GM19023 (cell line): ENCODE measurements around the gene LPCAT4.
"Not testable (repeated sequence)": the region's sequence is repeated elsewhere in the genome, so short reads cannot be mapped to it uniquely, and the experiment has no call there.

Experiments
- ATAC-seq: cut with Tn5 transposase; IDR thresholded peaks from one replicate; pipeline ENCODE4 v1.9.1; 2021; ENCODE audit warnings: mild to moderate bottlenecking, moderate library complexity; ENCODE audit not compliant: unreplicated experiment

Gene LPCAT4

GRCh38 chr15:34364041-34364440, 3.0 kb downstream of the LPCAT4 start:
- no peak for ATAC-seq

GRCh38 chr15:34362047-34362773, 4.8 kb downstream of the LPCAT4 start:
- ATAC-seq: no peak

DNA sequence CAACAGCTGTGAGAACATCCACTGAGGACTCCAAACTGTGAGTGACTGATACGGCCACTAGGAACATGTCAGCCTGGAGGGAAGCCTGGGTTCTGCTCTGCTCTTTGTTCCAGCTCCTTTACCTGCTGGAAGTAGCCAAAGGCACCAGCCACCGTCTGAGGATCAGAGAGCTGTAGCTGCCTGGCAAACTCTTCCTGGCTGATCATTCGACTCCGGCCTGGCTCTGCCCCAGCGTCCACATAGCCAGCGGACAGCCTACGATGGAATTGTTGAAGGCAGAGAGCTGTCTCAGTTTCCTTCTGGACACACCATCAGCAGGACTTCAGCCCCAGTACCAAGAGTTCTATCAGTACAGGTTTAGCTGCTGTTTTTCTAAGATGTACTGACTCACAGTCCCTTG, 5.7 kb downstream of the LPCAT4 start:
- no peak for ATAC-seq

GRCh38 chr15:34360298-34360697, 6.7 kb downstream of the LPCAT4 start:
- ATAC-seq: no peak

DNA sequence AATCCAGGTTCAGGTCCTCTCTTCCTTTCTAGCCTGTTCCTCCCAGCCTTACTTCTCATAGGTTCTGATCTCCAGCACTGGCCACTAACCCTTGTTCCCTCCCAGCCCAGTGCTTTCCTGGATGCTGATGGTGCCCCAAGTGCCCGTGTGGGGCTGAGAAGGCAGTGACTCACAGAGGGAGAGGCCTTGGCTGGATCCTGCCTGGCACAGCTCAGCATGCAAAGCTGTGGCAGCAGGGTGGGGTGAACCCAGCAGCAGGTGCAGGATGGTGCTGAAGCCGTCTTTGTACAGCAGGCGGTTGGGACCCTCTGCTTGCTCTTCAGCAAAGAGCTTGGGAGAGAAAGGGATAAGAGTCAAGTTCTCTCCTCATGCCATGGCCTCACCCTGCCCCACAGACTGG, 7.6 kb downstream of the LPCAT4 start:
- ATAC-seq: no peak

GRCh38 chr15:34358948-34359347, 8.0 kb downstream of the LPCAT4 start:
- no peak for ATAC-seq

- no peak for ATAC-seq
These were observed 8.6 kb downstream of the LPCAT4 start for GRCh38 chr15:34358367-34358766.

- no peak for ATAC-seq
These were observed 9.3 kb downstream of the LPCAT4 start for GRCh38 chr15:34357653-34358052.

- ATAC-seq: no peak
These were observed 11.8 kb downstream of the LPCAT4 start for GRCh38 chr15:34355241-34355640.

GRCh38 chr15:34354286-34354685, 12.7 kb downstream of the LPCAT4 start:
- no peak for ATAC-seq

GRCh38 chr15:34353627-34354026, 13.4 kb downstream of the LPCAT4 start:
- no peak for ATAC-seq

- not testable (repeated sequence) for ATAC-seq
These were observed 14.0 kb downstream of the LPCAT4 start for GRCh38 chr15:34352996-34353395.

GRCh38 chr15:34349769-34350168, 17.2 kb downstream of the LPCAT4 start:
- no peak for ATAC-seq

DNA sequence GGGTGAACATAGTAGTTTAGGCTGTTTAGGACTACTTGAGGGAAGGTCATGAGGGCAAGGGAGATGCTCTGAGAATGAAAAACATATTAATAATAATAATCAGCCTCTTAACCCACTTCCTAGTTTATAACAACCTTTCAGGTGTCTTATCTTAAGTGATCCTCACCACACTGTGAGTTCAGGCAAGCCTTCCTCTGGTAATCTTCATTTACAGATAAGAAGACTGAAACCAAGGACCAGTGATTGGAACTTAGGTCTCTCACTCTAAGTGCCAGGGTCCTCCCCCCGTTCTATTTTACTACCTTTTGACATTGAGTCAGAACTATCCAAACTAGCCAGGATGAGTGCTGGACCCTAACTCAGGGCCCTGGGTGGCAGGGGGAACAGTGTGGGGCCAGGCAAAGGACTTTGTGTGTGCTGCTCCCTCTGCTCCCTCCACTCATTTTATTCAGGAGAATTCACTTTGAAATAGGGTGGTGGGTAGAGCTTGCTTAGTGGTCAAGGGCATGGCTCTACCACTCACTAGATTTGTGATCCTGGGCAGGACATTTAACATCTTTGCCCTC, 18.2 kb downstream of the LPCAT4 start:
- ATAC-seq: no peak

- ATAC-seq: no peak
These were observed 18.9 kb downstream of the LPCAT4 start for GRCh38 chr15:34347951-34348638.

- ATAC-seq: peak; percentile 87
These were observed 24.0 kb downstream of the LPCAT4 start, which contains the start of the genes NOP10 and NUTM1 for GRCh38 chr15:34342737-34343575. Gene NOP10 (minus strand): TSS chr15:34343136. CDS start chr15:34343073, 63 bp downstream. Gene NUTM1 (plus strand): TSS chr15:34343315. CDS start chr15:34343697, 382 bp downstream.

GRCh38 chr15:34342213-34342736, 24.7 kb downstream of the LPCAT4 start:
- not testable (repeated sequence) for ATAC-seq

DNA sequence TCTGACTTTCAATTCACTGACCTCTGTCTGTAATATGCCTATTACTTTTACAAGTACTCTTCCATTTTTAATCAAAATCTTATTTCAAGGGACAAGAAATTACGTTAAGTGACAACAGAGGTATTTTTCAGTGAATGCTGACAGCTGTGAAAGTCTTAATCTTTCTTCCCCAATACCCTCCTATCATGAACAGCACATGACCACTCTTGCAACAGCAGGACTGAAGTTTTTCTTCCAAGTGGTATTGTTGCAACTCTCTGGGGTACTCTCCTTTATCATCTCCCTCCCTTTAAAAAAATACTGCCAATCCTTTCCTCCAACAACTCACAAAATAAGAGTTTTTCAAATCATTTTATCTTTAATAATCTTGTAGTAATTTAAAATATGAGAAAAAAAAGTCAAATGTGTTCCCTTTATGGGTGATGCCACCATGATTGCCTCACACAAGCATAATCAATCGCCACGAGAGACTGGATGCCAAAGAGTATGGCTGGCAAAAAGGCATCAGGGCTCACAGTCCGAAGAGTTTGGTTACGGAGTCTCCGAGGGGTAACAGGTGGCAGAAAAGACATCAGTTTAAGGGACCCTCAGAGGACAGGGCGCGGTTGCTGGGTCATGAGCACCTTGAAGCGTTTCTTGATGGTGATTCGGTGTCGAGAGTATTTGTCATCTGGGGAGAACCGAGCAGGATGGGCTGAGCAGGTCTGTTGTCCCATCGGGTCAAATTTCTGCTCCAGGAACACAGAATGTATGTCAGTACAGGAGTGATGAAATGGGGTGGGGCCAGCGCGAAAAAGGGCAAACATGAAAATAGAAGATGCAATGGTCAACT, 25.4 kb downstream of the LPCAT4 start:
- ATAC-seq: no peak

DNA sequence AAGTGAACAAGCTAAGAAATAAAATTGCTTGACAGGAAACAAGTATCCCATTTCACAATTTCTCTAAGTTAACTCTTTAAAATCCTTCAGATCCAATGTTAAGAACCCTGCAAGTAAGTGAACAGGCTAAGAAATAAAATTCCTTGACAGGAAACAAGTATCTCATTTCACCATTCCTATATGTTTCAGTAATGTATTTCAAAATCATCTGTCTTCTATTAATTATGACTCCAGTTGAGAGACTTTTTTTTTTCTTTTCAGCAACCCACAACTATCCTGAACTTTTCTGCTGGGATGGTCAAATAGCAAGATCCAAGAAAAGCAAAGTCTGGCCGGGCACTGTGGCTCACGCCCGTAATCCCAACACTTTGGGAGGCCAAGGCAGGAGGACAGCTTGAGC, 27.1 kb downstream of the LPCAT4 start:
- ATAC-seq: no peak

DNA sequence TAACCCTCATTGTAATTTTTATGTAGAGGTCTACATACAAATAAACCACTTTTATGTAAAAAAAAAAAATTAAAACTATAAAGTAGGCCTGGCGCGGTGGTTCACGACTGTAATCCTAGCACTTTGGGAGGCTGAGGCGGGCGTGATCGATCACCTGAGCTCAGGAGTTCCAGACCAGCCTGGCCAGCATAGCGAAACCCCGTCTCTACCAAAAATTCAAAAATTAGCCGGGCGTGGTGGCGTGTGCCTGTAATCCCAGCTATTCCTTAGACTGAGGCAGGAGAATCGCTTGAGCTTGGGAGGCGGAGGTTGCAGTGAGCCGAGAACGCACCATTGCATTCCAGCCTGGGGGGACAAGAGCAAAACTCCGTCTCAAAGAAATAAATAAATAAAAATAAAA, 28.6 kb downstream of the LPCAT4 start:
- no peak for ATAC-seq
